Fibroblast of lung (primary cell): ENCODE results near the gene IFNW1. TPM values are rescaled to one million over a fixed set of nuclear protein-coding genes. Genes with fewer than 3 reads are reported as not detected.

Source experiments
- DNase-seq, 2 donors: peaks; one replicate each; pipeline versions ENCODE4 v3.0.0 to v3.0.0-alpha.2; 2010; ENCODE audit warnings: low read depth in 2 of 2
- H2AFZ ChIP-seq: 2 replicates; pipeline ENCODE4 v1.5.1; 2012; ENCODE audit warnings: low read length, control low read depth, inconsistent platforms
- H3K27ac ChIP-seq: 2 replicates; pipeline ENCODE4 v1.5.1; 2011; ENCODE audit warnings: low read length, control low read depth; ENCODE audit not compliant: insufficient read depth
- H3K27me3 ChIP-seq: 2 replicates; pipeline ENCODE4 v1.5.1; 2011; ENCODE audit warnings: mild to moderate bottlenecking, low read length; ENCODE audit not compliant: control insufficient read depth, insufficient read depth
- H3K36me3 ChIP-seq: 2 replicates; pipeline ENCODE4 v1.5.1; 2011; ENCODE audit warnings: low read length; ENCODE audit not compliant: control insufficient read depth, insufficient read depth
- H3K4me1 ChIP-seq: 2 replicates; pipeline ENCODE4 v1.5.1; 2011; ENCODE audit warnings: low read length; ENCODE audit not compliant: control insufficient read depth, insufficient read depth; ENCODE audit errors: extremely low read depth
- H3K4me2 ChIP-seq: 2 replicates; pipeline ENCODE4 v1.5.1; 2011; ENCODE audit warnings: low read length, control low read depth; ENCODE audit not compliant: insufficient read depth; ENCODE audit errors: extremely low read depth
- H3K4me3 ChIP-seq, 4 experiments: fragments of 200-600 bp in 1 of 4; sonication (generic) in 1 of 4; replicated peaks in 1 of 4; 2 replicates each; pipeline ENCODE4 v1.5.1; 2011 to 2016; ENCODE audit warnings: low read length in 4 of 4, low read depth in 3 of 4, mild to moderate bottlenecking in 3 of 4, control low read depth in 2 of 4, inconsistent platforms in 1 of 4, mixed read lengths in 1 of 4; ENCODE audit not compliant: insufficient read depth in 1 of 4; ENCODE audit errors: control extremely low read depth in 1 of 4
- H3K79me2 ChIP-seq: 2 replicates; pipeline ENCODE4 v1.5.1; 2012; ENCODE audit warnings: mild to moderate bottlenecking, low read length, inconsistent platforms; ENCODE audit not compliant: control insufficient read depth, insufficient read depth
- H3K9ac ChIP-seq: 2 replicates; pipeline ENCODE4 v1.5.1; 2011; ENCODE audit warnings: mild to moderate bottlenecking, low read length, control low read depth; ENCODE audit not compliant: insufficient read depth
- H3K9me3 ChIP-seq: 2 replicates; pipeline ENCODE4 v1.5.1; 2012; ENCODE audit warnings: low read depth, low read length; ENCODE audit not compliant: control insufficient read depth, insufficient read depth
- H4K20me1 ChIP-seq: 2 replicates; pipeline ENCODE4 v1.5.1; 2011; ENCODE audit warnings: low read length; ENCODE audit not compliant: control insufficient read depth, insufficient read depth; ENCODE audit errors: extremely low read depth
- CTCF ChIP-seq, 2 donors: IDR thresholded peaks in 1 of 2; conservative IDR thresholded peaks in 1 of 2; 1 replicate in 1 of 2; 2 replicates in 1 of 2; pipeline ENCODE4 v1.5.1; 2011 to 2012; ENCODE audit warnings: low read length in 2 of 2, control low read depth in 1 of 2, inconsistent platforms in 1 of 2, low read depth in 1 of 2, mild to moderate bottlenecking in 1 of 2
- EZH2 ChIP-seq: IDR thresholded peaks from 2 replicates; pipeline ENCODE4 v1.5.1; 2012; ENCODE audit warnings: low read length, control low read depth, mild to moderate bottlenecking; ENCODE audit errors: missing control alignments
- polyA plus RNA-seq, 2 donors: library from polyadenylated mRNA; depleted of rRNA in 1 of 2; stranded (reverse) in 1 of 2; unstranded in 1 of 2; fragments of >200 nt; gene quantifications; 2 replicates each; pipeline ENCODE4 v1.2.1, GENCODE V29; 2011 to 2012; ENCODE audit warnings: missing spikeins in 1 of 2
- total RNA-seq: library from RNA; depleted of rRNA; stranded (reverse); fragments of >200 nt; gene quantifications from 2 replicates; pipeline ENCODE4 v1.2.1, GENCODE V29; 2014

The IFNW1 gene
- total and polyA plus RNA-seq, 2 donors (not counting 1 experiment from before 2014, with no cell fraction given): not detected

GRCh38 chr9:21154018-21154608 lies 12.5 kb upstream of the IFNW1 start:
- TF ChIP-seq EZH2 (no peak), CTCF (conservative IDR thresholded peaks at IDR 0.05 in 1 of 2, IDR thresholded peaks at IDR 0.05 in 1 of 2; ENCODE audit: low read depth in 1 of 2, low read length in 2 of 2) (no peak)
- no peaks in the 10 kb centered on the region for H3K36me3 ChIP-seq
- peak; percentile 15 to 22 for DNase-seq
- no peak overlapping the region for H3K27ac ChIP-seq
- H3K4me1 ChIP-seq: no peaks in the 10 kb centered on the region
- H2AFZ ChIP-seq: no peak overlapping the region
- H3K9ac ChIP-seq: no peak overlapping the region
- H3K79me2 ChIP-seq: no peaks in the 10 kb centered on the region
- no peaks in the 10 kb centered on the region for H4K20me1 ChIP-seq
- no peaks in the 10 kb centered on the region for H3K9me3 ChIP-seq
- H3K27me3 ChIP-seq: no peaks in the 10 kb centered on the region
- no peak overlapping the region for H3K4me3 ChIP-seq
- H3K4me2 ChIP-seq: no peak overlapping the region

GRCh38 chr9:21153336-21154017 lies 11.8 kb upstream of the IFNW1 start:
- no peaks in the 10 kb centered on the region for H3K79me2 ChIP-seq
- no peaks in the 10 kb centered on the region for H3K9me3 ChIP-seq
- no peaks in the 10 kb centered on the region for H3K27me3 ChIP-seq
- H3K4me3 ChIP-seq: no peak overlapping the region
- no peak overlapping the region for H3K27ac ChIP-seq
- H3K4me1 ChIP-seq: no peaks in the 10 kb centered on the region
- no peaks in the 10 kb centered on the region for H4K20me1 ChIP-seq
- H3K4me2 ChIP-seq: no peak overlapping the region
- DNase-seq: peak in 1 of 2 donors; percentile 20
- TF ChIP-seq EZH2 (no peak), CTCF (conservative IDR thresholded peaks at IDR 0.05 in 1 of 2, IDR thresholded peaks at IDR 0.05 in 1 of 2; ENCODE audit: low read depth in 1 of 2, low read length in 2 of 2) (no peak)
- H2AFZ ChIP-seq: no peak overlapping the region
- no peaks in the 10 kb centered on the region for H3K36me3 ChIP-seq
- H3K9ac ChIP-seq: no peak overlapping the region

GRCh38 chr9:21144603-21145002 lies 3.0 kb upstream of the IFNW1 start:
- Histone ChIP-seq H3K79me2 (no peaks in the 10 kb centered on the region), H2AFZ (no peak overlapping the region)

More at GRCh38 chr9:21144603-21145002, 3.0 kb upstream of the IFNW1 start:
- no peaks in the 10 kb centered on the region for H3K4me1 ChIP-seq
- H3K27me3 ChIP-seq: no peaks in the 10 kb centered on the region
- no peak overlapping the region for H3K9ac ChIP-seq
- no peak overlapping the region for H3K4me3 ChIP-seq
- no peaks in the 10 kb centered on the region for H3K36me3 ChIP-seq
- no peaks in the 10 kb centered on the region for H3K9me3 ChIP-seq
- H3K4me2 ChIP-seq: no peak overlapping the region
- DNase-seq: no peak
- H3K27ac ChIP-seq: no peak overlapping the region
- TF ChIP-seq CTCF (conservative IDR thresholded peaks at IDR 0.05 in 1 of 2, IDR thresholded peaks at IDR 0.05 in 1 of 2; ENCODE audit: low read depth in 1 of 2, low read length in 2 of 2): no peak
- no peak for TF ChIP-seq EZH2
- no peaks in the 10 kb centered on the region for H4K20me1 ChIP-seq
